Measurements from ENCODE around the gene CCDC85B.

CCDC85B gene

GRCh38 chr11:65852508-65853245 lies 37.8 kb upstream of the CCDC85B start:
- no peak overlapping the region for H3K9ac ChIP-seq (ENCODE audit: low read length)
- H3K4me1 ChIP-seq (ENCODE audit: control insufficient read depth, insufficient read depth, low read length) = peaks cover 72% of the 10 kb centered on the region
- no peaks in the 10 kb centered on the region for H3K27me3 ChIP-seq (ENCODE audit: control insufficient read depth, insufficient read depth, low read length)
- peaks cover 49% of the 10 kb centered on the region for H3K36me3 ChIP-seq (ENCODE audit: control insufficient read depth, insufficient read depth, low read length)
- peaks cover 5% of the 10 kb centered on the region for H3K9me3 ChIP-seq (ENCODE audit: control insufficient read depth, low read length)
- no peak overlapping the region for H3K4me3 ChIP-seq (ENCODE audit: low read length)

GRCh38 chr11:65853246-65853979 lies 37.1 kb upstream of the CCDC85B start:
- Histone ChIP-seq H3K27me3 (ENCODE audit: control insufficient read depth, insufficient read depth, low read length) (no peaks in the 10 kb centered on the region), H3K4me1 (ENCODE audit: control insufficient read depth, insufficient read depth, low read length) (peaks cover 72% of the 10 kb centered on the region), H3K9ac (ENCODE audit: low read length) (peak overlapping the region; percentile 27)

GRCh38 chr11:65854161-65854592 lies 36.3 kb upstream of the CCDC85B start:
- Histone ChIP-seq H3K36me3 (ENCODE audit: control insufficient read depth, insufficient read depth, low read length) (peaks cover 49% of the 10 kb centered on the region), H3K9me3 (ENCODE audit: control insufficient read depth, low read length) (peaks cover 5% of the 10 kb centered on the region), H3K4me1 (ENCODE audit: control insufficient read depth, insufficient read depth, low read length) (peaks cover 69% of the 10 kb centered on the region), H3K27me3 (ENCODE audit: control insufficient read depth, insufficient read depth, low read length) (no peaks in the 10 kb centered on the region), H3K4me3 (ENCODE audit: low read length) (no peak overlapping the region), H3K9ac (ENCODE audit: low read length) (peak overlapping the region; percentile 27)

More at GRCh38 chr11:65853246-65853979, 37.1 kb upstream of the CCDC85B start:
- Histone ChIP-seq H3K9me3 (ENCODE audit: control insufficient read depth, low read length) (peaks cover 5% of the 10 kb centered on the region), H3K4me3 (ENCODE audit: low read length) (no peak overlapping the region), H3K36me3 (ENCODE audit: control insufficient read depth, insufficient read depth, low read length) (peaks cover 49% of the 10 kb centered on the region)

GRCh38 chr11:65854852-65855837 lies 35.3 kb upstream of the CCDC85B start:
- H3K4me3 ChIP-seq (ENCODE audit: low read length) = no peak overlapping the region
- H3K9me3 ChIP-seq (ENCODE audit: control insufficient read depth, low read length) = peaks cover 5% of the 10 kb centered on the region
- H3K9ac ChIP-seq (ENCODE audit: low read length) = peak overlapping the region; percentile 25
- H3K27me3 ChIP-seq (ENCODE audit: control insufficient read depth, insufficient read depth, low read length) = no peaks in the 10 kb centered on the region
- peaks cover 66% of the 10 kb centered on the region for H3K4me1 ChIP-seq (ENCODE audit: control insufficient read depth, insufficient read depth, low read length)
- H3K36me3 ChIP-seq (ENCODE audit: control insufficient read depth, insufficient read depth, low read length) = peaks cover 49% of the 10 kb centered on the region

- Histone ChIP-seq H3K4me3 (ENCODE audit: low read length) (peak overlapping the region; percentile 68), H3K27me3 (ENCODE audit: control insufficient read depth, insufficient read depth, low read length) (no peaks in the 10 kb centered on the region), H3K9me3 (ENCODE audit: control insufficient read depth, low read length) (peaks cover 5% of the 10 kb centered on the region), H3K4me1 (ENCODE audit: control insufficient read depth, insufficient read depth, low read length) (peaks cover 62% of the 10 kb centered on the region), H3K36me3 (ENCODE audit: control insufficient read depth, insufficient read depth, low read length) (peaks cover 46% of the 10 kb centered on the region), H3K9ac (ENCODE audit: low read length) (peak overlapping the region; percentile 82)
These were observed 34.5 kb upstream of the CCDC85B start for GRCh38 chr11:65855927-65856363.

- H3K9ac ChIP-seq (ENCODE audit: low read length) = peak overlapping the region; percentile 82
- H3K4me3 ChIP-seq (ENCODE audit: low read length) = peak overlapping the region; percentile 68
- no peaks in the 10 kb centered on the region for H3K9me3 ChIP-seq (ENCODE audit: control insufficient read depth, low read length)
- peaks cover 60% of the 10 kb centered on the region for H3K4me1 ChIP-seq (ENCODE audit: control insufficient read depth, insufficient read depth, low read length)
- H3K27me3 ChIP-seq (ENCODE audit: control insufficient read depth, insufficient read depth, low read length) = no peaks in the 10 kb centered on the region
- peaks cover 37% of the 10 kb centered on the region for H3K36me3 ChIP-seq (ENCODE audit: control insufficient read depth, insufficient read depth, low read length)
These were observed 33.6 kb upstream of the CCDC85B start for GRCh38 chr11:65856689-65857499.

GRCh38 chr11:65857500-65857852 lies 33.0 kb upstream of the CCDC85B start:
- peaks cover 33% of the 10 kb centered on the region for H3K36me3 ChIP-seq (ENCODE audit: control insufficient read depth, insufficient read depth, low read length)
- no peaks in the 10 kb centered on the region for H3K9me3 ChIP-seq (ENCODE audit: control insufficient read depth, low read length)
- peaks cover 59% of the 10 kb centered on the region for H3K4me1 ChIP-seq (ENCODE audit: control insufficient read depth, insufficient read depth, low read length)
- H3K27me3 ChIP-seq (ENCODE audit: control insufficient read depth, insufficient read depth, low read length) = no peaks in the 10 kb centered on the region
- peak overlapping the region; percentile 68 for H3K4me3 ChIP-seq (ENCODE audit: low read length)
- peak overlapping the region; percentile 82 for H3K9ac ChIP-seq (ENCODE audit: low read length)

GRCh38 chr11:65857853-65858680 lies 32.4 kb upstream of the CCDC85B start, which contains the start of gene CFL1:
Gene CFL1, minus strand, starts transcription at chr11:65858180. Its CDS starts 81 bp downstream, at chr11:65858099.
- peaks cover 30% of the 10 kb centered on the region for H3K36me3 ChIP-seq (ENCODE audit: control insufficient read depth, insufficient read depth, low read length)
- H3K4me1 ChIP-seq (ENCODE audit: control insufficient read depth, insufficient read depth, low read length) = peaks cover 53% of the 10 kb centered on the region
- H3K4me3 ChIP-seq (ENCODE audit: low read length) = peak within 1 kb of the TSS; percentile 74
- H3K27me3 ChIP-seq (ENCODE audit: control insufficient read depth, insufficient read depth, low read length) = no peaks in the 10 kb centered on the region
- no peaks in the 10 kb centered on the region for H3K9me3 ChIP-seq (ENCODE audit: control insufficient read depth, low read length)
- H3K9ac ChIP-seq (ENCODE audit: low read length) = peak within 1 kb of the TSS; percentile 86

- peaks cover 47% of the 10 kb centered on the region for H3K4me1 ChIP-seq (ENCODE audit: control insufficient read depth, insufficient read depth, low read length)
- H3K27me3 ChIP-seq (ENCODE audit: control insufficient read depth, insufficient read depth, low read length) = no peaks in the 10 kb centered on the region
- H3K4me3 ChIP-seq (ENCODE audit: low read length) = peak overlapping the region; percentile 74
- H3K36me3 ChIP-seq (ENCODE audit: control insufficient read depth, insufficient read depth, low read length) = peaks cover 29% of the 10 kb centered on the region
- H3K9ac ChIP-seq (ENCODE audit: low read length) = peak overlapping the region; percentile 86
- no peaks in the 10 kb centered on the region for H3K9me3 ChIP-seq (ENCODE audit: control insufficient read depth, low read length)
These were observed 31.8 kb upstream of the CCDC85B start for GRCh38 chr11:65858681-65859087.

GRCh38 chr11:65859095-65859811 lies 31.2 kb upstream of the CCDC85B start:
- peaks cover 29% of the 10 kb centered on the region for H3K36me3 ChIP-seq (ENCODE audit: control insufficient read depth, insufficient read depth, low read length)

More at GRCh38 chr11:65859095-65859811, 31.2 kb upstream of the CCDC85B start:
- Histone ChIP-seq H3K4me1 (ENCODE audit: control insufficient read depth, insufficient read depth, low read length) (peaks cover 43% of the 10 kb centered on the region), H3K4me3 (ENCODE audit: low read length) (peak overlapping the region; percentile 74), H3K9ac (ENCODE audit: low read length) (peak overlapping the region; percentile 86), H3K9me3 (ENCODE audit: control insufficient read depth, low read length) (no peaks in the 10 kb centered on the region), H3K27me3 (ENCODE audit: control insufficient read depth, insufficient read depth, low read length) (no peaks in the 10 kb centered on the region)
